Ishikawa (cell line): ENCODE measurements around the gene TMEM161A.

ENCODE experiments used
- CEBPB ChIP-seq: IDR thresholded peaks from 2 replicates; pipeline ENCODE4 v1.6.1; 2012
- CREB1 ChIP-seq: IDR thresholded peaks from 2 replicates; pipeline ENCODE4 v1.6.1; 2012; ENCODE audit warnings: low read depth
- EGR1 ChIP-seq: IDR thresholded peaks from 2 replicates; pipeline ENCODE4 v1.6.1; 2012
- EP300 ChIP-seq: IDR thresholded peaks from 2 replicates; pipeline ENCODE4 v1.6.1; 2012; ENCODE audit warnings: borderline replicate concordance
- FOXM1 ChIP-seq: IDR thresholded peaks from 2 replicates; pipeline ENCODE4 v1.6.1; 2012; ENCODE audit warnings: low read depth, borderline replicate concordance
- NFIC ChIP-seq: IDR thresholded peaks from 2 replicates; pipeline ENCODE4 v1.6.1; 2012
- RAD21 ChIP-seq: IDR thresholded peaks from 2 replicates; pipeline ENCODE4 v1.6.1; 2012; ENCODE audit warnings: low read depth
- TAF1 ChIP-seq: IDR thresholded peaks from 2 replicates; pipeline ENCODE4 v1.6.1; 2012; ENCODE audit warnings: low read depth, mild to moderate bottlenecking
- TCF12 ChIP-seq: IDR thresholded peaks from 2 replicates; pipeline ENCODE4 v1.6.1; 2012; ENCODE audit warnings: low read depth
- TEAD4 ChIP-seq: IDR thresholded peaks from 2 replicates; pipeline ENCODE4 v1.6.1; 2012
- YY1 ChIP-seq: IDR thresholded peaks from 2 replicates; pipeline ENCODE4 v1.6.1; 2012; ENCODE audit warnings: low read depth
- ZBTB7A ChIP-seq: IDR thresholded peaks from 2 replicates; pipeline ENCODE4 v1.6.1; 2012; ENCODE audit warnings: low read depth
- TF ChIP-seq, protein P1 (sequence below): IDR thresholded peaks from 2 replicates; pipeline ENCODE4 v1.6.1; 2012; ENCODE audit warnings: low read depth, mild to moderate bottlenecking
- TF ChIP-seq, protein P2 (sequence below): IDR thresholded peaks from 2 replicates; pipeline ENCODE4 v1.6.1; 2012
- TF ChIP-seq, protein P3 (sequence below): IDR thresholded peaks from 2 replicates; pipeline ENCODE4 v1.6.1; 2012

The TMEM161A gene

DNA sequence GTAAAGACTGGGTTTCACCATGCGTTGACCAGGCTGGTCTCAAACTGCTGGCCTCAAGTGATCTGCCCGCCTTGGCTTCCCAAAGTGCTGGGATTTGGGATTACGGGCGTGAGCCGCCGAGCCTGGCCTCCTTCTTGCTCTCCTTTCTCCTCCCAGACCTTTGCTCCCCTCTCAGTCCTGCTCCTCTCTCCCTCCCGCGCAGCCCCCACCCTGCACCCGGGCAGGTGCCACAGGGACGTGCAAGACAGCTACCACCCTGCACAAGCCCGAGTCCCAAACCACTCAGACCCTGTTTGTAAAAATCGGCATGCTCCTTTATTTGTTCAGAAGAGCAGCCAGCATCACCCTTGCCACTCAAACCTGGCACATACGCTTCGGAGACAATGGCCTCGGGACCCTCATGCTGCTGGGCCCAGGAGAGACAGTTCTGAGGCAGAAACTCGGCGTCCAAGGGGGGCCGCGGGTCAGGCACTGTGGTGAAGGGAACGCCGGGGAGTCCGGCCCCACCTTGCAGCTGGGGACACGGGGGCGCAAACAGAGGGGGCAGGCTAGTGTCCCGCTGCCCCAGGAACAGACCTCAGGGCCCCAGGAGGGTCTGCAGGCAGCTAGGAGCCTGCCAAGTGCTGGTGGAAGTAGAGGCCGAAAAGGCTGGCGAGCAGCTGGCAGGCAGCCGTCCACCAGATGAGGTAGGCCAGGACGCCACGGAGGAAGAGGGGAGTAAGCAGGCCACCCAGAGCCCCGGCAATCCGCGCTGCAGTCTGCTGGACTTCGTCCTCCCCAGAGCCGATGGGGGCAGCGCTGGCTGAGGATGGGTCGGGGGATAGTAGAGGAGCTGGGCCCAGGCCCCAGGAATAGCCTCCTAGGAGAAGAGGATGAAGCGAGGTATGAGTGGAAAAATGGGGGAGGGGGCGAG lies 18.7 kb downstream of the TMEM161A start:
- TF ChIP-seq, protein P1, sequence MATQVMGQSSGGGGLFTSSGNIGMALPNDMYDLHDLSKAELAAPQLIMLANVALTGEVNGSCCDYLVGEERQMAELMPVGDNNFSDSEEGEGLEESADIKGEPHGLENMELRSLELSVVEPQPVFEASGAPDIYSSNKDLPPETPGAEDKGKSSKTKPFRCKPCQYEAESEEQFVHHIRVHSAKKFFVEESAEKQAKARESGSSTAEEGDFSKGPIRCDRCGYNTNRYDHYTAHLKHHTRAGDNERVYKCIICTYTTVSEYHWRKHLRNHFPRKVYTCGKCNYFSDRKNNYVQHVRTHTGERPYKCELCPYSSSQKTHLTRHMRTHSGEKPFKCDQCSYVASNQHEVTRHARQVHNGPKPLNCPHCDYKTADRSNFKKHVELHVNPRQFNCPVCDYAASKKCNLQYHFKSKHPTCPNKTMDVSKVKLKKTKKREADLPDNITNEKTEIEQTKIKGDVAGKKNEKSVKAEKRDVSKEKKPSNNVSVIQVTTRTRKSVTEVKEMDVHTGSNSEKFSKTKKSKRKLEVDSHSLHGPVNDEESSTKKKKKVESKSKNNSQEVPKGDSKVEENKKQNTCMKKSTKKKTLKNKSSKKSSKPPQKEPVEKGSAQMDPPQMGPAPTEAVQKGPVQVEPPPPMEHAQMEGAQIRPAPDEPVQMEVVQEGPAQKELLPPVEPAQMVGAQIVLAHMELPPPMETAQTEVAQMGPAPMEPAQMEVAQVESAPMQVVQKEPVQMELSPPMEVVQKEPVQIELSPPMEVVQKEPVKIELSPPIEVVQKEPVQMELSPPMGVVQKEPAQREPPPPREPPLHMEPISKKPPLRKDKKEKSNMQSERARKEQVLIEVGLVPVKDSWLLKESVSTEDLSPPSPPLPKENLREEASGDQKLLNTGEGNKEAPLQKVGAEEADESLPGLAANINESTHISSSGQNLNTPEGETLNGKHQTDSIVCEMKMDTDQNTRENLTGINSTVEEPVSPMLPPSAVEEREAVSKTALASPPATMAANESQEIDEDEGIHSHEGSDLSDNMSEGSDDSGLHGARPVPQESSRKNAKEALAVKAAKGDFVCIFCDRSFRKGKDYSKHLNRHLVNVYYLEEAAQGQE = no peak
- no peak for TF ChIP-seq FOXM1
- TF ChIP-seq, protein P2, sequence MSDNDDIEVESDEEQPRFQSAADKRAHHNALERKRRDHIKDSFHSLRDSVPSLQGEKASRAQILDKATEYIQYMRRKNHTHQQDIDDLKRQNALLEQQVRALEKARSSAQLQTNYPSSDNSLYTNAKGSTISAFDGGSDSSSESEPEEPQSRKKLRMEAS = no peak
- no peak for TF ChIP-seq EP300
- TF ChIP-seq TEAD4 = no peak
- TF ChIP-seq TAF1 = no peak
- TF ChIP-seq EGR1 = no peak
- TF ChIP-seq CEBPB = no peak
- no peak for TF ChIP-seq ZBTB7A
- no peak for TF ChIP-seq NFIC
- no peak for TF ChIP-seq TCF12
- TF ChIP-seq, protein P3, sequence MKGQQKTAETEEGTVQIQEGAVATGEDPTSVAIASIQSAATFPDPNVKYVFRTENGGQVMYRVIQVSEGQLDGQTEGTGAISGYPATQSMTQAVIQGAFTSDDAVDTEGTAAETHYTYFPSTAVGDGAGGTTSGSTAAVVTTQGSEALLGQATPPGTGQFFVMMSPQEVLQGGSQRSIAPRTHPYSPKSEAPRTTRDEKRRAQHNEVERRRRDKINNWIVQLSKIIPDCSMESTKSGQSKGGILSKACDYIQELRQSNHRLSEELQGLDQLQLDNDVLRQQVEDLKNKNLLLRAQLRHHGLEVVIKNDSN = no peak
- TF ChIP-seq YY1 = no peak
- no peak for TF ChIP-seq RAD21
- no peak for TF ChIP-seq CREB1

DNA sequence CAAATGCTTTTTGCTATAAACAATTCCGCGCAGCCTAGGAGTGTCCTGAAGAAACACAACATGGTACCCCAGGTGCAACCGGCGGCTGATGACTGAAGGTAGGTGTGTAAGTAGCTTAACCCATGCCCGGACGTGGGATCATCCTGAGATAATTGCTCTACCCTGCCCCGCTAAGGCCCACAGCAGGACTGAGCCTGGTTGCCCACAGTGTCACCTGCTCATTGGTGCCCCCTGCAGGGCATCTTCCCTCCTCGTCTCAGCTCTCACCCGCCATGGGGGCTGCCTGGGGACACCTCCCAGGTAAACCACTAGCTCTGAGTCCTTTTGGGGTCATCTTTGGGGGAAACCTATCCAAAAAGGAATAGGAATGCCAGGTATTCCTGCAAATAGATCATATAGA lies 22.3 kb downstream of the TMEM161A start:
- TF ChIP-seq RAD21 (peak; percentile 35; the same call in 1 of the 2 replicates), NFIC (no peak), TEAD4 (no peak), ZBTB7A (no peak), EP300 (no peak)

DNA sequence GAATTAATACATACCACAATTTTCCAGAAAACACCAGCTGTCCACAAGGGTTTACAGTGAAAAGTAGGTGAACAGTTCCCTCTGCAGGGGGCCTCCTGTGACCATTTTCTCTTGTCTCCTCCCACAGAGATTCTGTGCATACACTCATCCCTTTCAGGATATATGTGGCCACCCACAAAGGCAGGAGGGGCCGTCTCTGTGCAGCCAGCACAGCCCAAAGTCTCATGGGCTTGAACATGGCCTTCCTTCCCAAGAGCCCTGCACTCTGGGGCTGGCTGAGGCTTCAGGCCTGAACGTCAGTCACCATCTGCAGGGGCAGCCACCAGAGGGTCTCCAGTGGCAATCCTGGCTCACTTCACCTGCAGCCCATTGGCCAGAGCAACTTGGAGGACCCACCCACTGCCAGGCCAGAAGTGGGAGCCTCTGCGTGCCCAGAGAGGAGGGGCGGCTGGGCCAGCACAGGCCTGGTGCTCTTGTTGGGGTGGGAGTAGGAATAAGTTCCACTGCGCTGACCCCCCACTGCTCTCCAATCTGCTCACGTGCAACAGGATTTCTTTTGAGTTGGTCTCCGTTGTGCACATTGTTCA lies 25.1 kb downstream of the TMEM161A start:
- no peak for TF ChIP-seq TAF1
- TF ChIP-seq, protein P3 = no peak
- TF ChIP-seq, protein P1 = no peak
- peak; percentile 27; the same call in 1 of the 2 replicates for TF ChIP-seq ZBTB7A

DNA sequence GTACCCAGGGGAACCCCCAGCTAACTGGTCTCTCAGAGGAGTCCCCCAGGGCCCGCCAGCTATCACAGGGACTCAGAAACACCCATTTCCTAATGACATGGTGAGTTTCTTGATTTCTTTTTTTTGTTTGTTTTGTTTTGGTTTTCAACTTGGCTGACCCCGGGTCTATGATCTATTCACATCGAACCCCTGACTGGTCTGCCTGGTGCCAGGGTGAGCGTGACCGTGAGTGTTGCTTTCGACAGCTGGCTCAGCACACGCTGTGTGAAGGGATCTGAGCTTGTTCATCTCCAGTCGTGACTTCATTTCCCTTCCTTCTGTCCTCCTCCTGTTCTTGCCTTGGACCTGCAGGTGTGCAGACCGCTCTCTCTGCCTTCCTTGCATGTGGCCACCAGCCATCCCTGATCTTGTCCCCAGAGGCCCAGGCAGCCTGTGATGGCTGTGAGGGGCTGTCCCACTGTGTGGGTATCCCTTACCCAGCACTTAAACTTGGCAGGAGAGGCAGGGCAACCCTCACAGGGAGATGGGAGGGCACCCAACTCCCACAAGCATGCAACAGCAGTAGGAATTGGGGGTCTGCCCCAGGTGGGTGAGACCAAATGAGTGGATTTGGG lies 26.2 kb downstream of the TMEM161A start:
- TF ChIP-seq RAD21 (no peak), FOXM1 (no peak), TAF1 (no peak), NFIC (no peak), YY1 (no peak), EP300 (no peak), CREB1 (no peak), EGR1 (no peak)
- TF ChIP-seq, protein P3 = no peak
- TF ChIP-seq, protein P1 = no peak
- TF ChIP-seq, protein P2 = no peak
